Gastroesophageal sphincter (tissue), 3 donors: ENCODE results near the gene KCNMA1.

Source experiments
- CTCF ChIP-seq, 4 experiments: fragments of 200-600 bp in 2 of 4; fragments of 450-650 bp in 2 of 4; sonication (generic) in 1 of 4; IDR thresholded peaks; one replicate each; pipeline ENCODE4 v1.5.1; 2017 to 2019; ENCODE audit warnings: antibody characterized with exemption in 4 of 4, mild to moderate bottlenecking in 2 of 4, moderate library complexity in 2 of 4
- POLR2A ChIP-seq, 2 donors: fragments of 450-650 bp; IDR thresholded peaks; one replicate each; pipeline ENCODE4 v1.6.1; 2017; ENCODE audit warnings: antibody characterized with exemption in 2 of 2, mild to moderate bottlenecking in 2 of 2, moderate library complexity in 1 of 2

- TF ChIP-seq POLR2A (IDR thresholded peaks at IDR 0.05) (no peak), CTCF (IDR thresholded peaks at IDR 0.05) (no peak)
Observed at GRCh38 chr10:77411805-77412204, 225.8 kb downstream of the KCNMA1 start.
